Peyer's patch (tissue), 4 donors: ENCODE results near the gene GALNT2.

Experiments used
- CTCF ChIP-seq, 6 experiments: fragments of 450-650 bp in 4 of 6; fragments of 200-600 bp in 2 of 6; sonication (generic) in 1 of 6; IDR thresholded peaks; one replicate each; pipeline ENCODE4 v1.5.1; 2017 to 2019; ENCODE audit warnings: antibody characterized with exemption in 6 of 6, mild to moderate bottlenecking in 3 of 6, moderate library complexity in 1 of 6
- POLR2A ChIP-seq, 2 donors: fragments of 450-650 bp; IDR thresholded peaks; one replicate each; pipeline ENCODE4 v1.5.1; 2017; ENCODE audit warnings: antibody characterized with exemption in 2 of 2, mild to moderate bottlenecking in 2 of 2, moderate library complexity in 2 of 2

GRCh38 chr1:230136453-230137336, 69.7 kb downstream of the GALNT2 start:
- TF ChIP-seq CTCF (IDR thresholded peaks at IDR 0.05) (no peak), POLR2A (IDR thresholded peaks at IDR 0.05) (no peak)
